WI38 (cell line): Measurements from ENCODE around the gene TSC2.

Experiments used
- H3K4me3 ChIP-seq: 2 replicates; pipeline ENCODE4 v1.5.1; 2011; ENCODE audit warnings: low read depth, mild to moderate bottlenecking, control low read depth, low read length
- CTCF ChIP-seq: IDR thresholded peaks from 2 replicates; pipeline ENCODE4 v1.5.1; 2012; ENCODE audit warnings: low read depth, mild to moderate bottlenecking, control low read depth, low read length

The TSC2 gene

GRCh38 chr16:2087748-2088631 is 40.2 kb downstream of the TSC2 start:
- TF ChIP-seq CTCF = no peak
- H3K4me3 ChIP-seq = no peak overlapping the region

- H3K4me3 ChIP-seq = no peak overlapping the region
- no peak for TF ChIP-seq CTCF
These were observed 41.1 kb downstream of the TSC2 start for GRCh38 chr16:2088759-2089358.

GRCh38 chr16:2089706-2090480 is 42.1 kb downstream of the TSC2 start:
- no peak overlapping the region for H3K4me3 ChIP-seq
- no peak for TF ChIP-seq CTCF

GRCh38 chr16:2090481-2090776 is 42.6 kb downstream of the TSC2 start:
- H3K4me3 ChIP-seq = no peak overlapping the region
- no peak for TF ChIP-seq CTCF

- no peak overlapping the region for H3K4me3 ChIP-seq
- TF ChIP-seq CTCF = no peak
These were observed 43.2 kb downstream of the TSC2 start for GRCh38 chr16:2090777-2091546.

- no peak for TF ChIP-seq CTCF
- H3K4me3 ChIP-seq = no peak overlapping the region
These were observed 43.9 kb downstream of the TSC2 start for GRCh38 chr16:2091547-2092255.
